Measurements from ENCODE around the gene CDK15.

The CDK15 gene

GRCh38 chr2:201915446-201915845, 109.1 kb downstream of the CDK15 start:
- DNase-seq: no peak

GRCh38 chr2:201916565-201916964, 110.2 kb downstream of the CDK15 start:
- DNase-seq: no peak

DNA sequence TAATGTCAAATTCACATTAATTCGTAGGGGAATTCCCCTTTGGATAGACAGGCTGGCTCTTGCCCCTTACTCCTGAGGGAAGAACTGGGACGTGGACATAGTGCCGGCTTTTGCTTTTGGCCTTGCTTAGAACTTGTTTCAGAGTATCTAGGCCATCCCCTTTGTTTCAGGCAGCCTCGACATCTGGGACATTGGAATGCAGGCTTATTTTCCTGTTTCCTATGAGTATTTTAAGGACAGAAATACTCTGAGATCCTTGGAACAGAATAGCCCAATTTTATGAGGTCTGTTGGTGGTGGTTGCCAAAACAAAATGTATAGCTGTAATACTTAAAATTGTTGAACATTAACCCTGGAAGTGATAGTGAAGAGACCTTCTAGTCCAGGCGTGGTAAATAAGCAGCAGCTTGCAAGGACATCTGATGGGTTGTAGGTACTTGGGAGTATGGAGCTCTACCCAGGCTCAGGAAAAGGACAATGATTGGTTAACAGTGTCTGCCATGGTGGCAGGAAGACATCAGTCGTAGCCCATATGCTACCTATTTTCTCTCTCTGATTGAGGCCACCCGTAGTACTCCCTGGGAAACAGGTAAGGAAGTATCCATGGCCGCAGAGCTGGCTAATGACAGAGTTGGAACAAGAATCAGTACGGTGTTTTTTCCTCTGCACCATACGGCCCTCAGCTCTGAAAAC, 112.4 kb downstream of the CDK15 start:
- DNase-seq: no peak

- DNase-seq: no peak
These were observed 112.9 kb downstream of the CDK15 start for GRCh38 chr2:201919308-201919634.

- no peak for DNase-seq
These were observed 117.3 kb downstream of the CDK15 start for GRCh38 chr2:201923436-201924328.

GRCh38 chr2:201924453-201924852, 118.1 kb downstream of the CDK15 start:
- DNase-seq: no peak

- no peak for DNase-seq
These were observed 118.7 kb downstream of the CDK15 start for GRCh38 chr2:201925056-201925455.

- DNase-seq: no peak
These were observed 119.7 kb downstream of the CDK15 start for GRCh38 chr2:201926067-201926466.

DNA sequence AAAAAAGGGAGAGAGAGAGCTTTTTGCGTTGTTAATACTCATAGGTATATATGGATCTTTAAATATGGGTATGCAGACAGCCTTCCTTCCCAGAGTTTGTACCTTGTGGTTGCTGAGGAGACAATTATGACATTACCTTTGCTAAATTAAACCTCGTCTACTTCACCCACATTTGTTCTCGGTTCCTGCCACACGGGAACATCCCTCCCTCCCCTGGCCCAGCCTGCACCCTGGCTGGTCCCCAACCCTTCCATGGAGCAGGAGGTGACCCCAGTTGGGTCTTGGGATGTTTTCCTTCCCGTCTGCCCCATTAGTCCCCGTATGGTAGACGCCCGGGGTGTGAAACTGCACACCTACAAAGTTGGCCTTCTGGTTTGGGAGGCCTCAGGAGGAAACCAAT, 122.0 kb downstream of the CDK15 start:
- DNase-seq: no peak

- no peak for DNase-seq
These were observed 123.1 kb downstream of the CDK15 start for GRCh38 chr2:201929281-201930026.

GRCh38 chr2:201930043-201930442, 123.7 kb downstream of the CDK15 start:
- no peak for DNase-seq

- no peak for DNase-seq
These were observed 124.5 kb downstream of the CDK15 start for GRCh38 chr2:201930831-201931230.

DNA sequence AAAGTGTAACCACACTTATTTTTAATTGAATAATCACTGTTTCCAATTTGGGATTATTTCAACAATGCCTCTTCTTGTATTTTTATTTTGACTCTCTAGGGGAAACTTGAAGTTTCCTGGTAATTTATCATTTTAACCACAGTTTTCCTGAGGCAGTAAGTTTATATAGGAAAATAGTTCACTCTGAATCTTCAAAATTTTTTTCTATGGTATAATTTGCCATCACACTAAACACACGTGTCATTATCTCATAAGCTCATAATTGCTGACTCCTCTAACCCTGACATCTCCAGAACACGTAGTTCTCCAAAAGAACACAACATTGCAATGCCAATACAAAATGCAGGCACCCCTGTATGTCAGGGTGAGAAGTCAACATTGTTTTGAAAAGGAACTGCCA, 125.1 kb downstream of the CDK15 start:
- DNase-seq: no peak

DNA sequence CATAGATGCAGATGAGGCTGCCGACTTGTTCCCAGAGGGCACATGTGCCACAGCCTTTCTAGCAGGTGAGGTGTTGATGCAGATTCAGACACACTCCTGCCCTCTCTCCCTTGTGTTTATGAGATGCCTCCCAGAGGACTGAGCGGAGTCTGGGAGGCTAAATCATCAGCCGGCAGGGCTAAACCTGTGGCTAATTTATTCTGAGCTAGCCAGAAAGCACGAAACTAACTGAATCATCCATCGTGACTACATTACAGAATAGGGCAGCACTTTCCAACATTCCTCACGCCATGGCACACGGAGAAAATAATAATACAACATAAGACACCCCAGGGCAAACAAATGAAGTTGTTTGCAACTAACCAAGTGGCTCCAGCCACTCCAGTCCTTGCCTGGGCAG, 125.6 kb downstream of the CDK15 start:
- no peak for DNase-seq

- DNase-seq: no peak
These were observed 126.2 kb downstream of the CDK15 start for GRCh38 chr2:201932511-201932910.

DNA sequence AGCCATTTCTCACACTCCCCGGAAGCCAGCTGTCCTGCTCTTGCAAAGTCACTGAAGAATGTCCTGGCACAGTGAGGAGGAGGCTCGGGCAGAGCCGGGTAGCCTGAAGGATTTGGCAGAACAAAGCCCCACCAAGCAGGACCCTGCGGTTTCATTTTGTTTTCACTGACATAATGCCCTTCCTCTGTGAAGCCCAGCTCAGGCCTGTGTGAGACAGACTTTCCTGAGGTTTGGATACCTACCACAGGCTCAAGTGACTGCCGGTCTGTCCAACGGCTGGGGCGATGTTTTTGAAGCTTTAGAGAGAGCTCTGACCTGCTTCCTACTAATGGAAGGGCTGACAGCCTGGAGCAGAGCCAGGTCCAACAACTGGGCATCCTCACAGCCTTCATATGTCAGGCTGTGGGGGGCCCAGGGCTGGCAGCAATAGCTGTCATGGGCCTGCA, 127.5 kb downstream of the CDK15 start:
- no peak for DNase-seq

DNA sequence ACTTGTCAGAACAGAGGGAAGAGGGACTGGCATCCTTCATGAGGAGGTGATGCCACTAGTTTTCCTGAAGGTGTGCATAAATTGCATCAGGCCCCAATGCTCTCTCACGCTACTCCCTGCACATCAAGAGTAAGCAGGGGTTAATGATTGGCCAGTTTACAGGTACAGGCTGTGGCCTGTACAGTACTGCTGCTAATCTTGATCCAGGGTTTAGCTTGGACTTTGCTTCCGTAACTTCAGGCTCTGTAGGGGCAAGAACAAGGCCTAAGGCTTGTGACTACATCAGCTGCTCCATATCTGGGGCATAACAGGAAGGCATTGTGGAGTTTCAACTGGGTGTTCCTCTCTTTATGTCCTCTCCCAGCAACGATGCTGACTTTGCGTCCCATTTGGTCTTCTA, 130.5 kb downstream of the CDK15 start:
- DNase-seq: no peak

DNA sequence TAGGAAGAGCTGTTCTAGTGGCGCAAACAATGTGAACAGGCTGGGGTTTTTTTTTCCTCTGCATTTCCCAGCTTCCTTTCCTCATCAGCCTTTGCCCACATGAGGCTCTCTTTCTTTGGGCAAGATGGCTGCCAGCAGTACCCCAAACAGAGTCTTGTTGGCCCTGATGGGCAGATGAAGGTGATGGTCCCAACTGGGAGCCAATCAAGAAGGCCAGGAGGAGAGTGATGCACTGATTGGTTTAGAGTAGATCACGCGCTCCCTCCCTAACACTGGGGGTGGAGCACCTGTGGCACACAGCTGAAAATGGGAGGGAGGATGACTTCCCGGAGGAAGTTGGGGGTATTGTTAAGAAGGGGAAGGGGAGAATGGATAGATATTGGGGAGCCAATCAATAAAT, 131.0 kb downstream of the CDK15 start:
- DNase-seq: no peak

GRCh38 chr2:201938156-201938775, 131.9 kb downstream of the CDK15 start:
- DNase-seq: no peak

DNA sequence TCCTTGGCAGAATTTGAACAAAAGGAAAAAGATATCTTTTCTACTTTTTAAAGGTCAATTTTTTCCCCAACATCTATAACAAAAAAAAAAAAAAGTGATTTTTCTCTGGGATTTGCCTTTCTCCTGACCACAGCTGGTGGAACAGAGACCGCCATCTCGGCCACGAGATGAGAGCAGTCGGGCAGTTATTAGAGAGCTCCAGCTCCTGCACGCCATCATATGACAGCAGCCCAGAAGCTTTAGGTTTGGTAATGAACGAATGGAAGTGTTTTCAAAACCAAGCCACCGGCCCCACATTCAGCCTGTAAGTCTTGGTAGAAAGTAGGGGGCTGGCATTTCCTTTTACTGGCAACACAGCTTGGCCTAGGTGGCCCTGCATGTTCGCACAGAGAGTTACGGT, 132.4 kb downstream of the CDK15 start:
- DNase-seq: no peak

DNA sequence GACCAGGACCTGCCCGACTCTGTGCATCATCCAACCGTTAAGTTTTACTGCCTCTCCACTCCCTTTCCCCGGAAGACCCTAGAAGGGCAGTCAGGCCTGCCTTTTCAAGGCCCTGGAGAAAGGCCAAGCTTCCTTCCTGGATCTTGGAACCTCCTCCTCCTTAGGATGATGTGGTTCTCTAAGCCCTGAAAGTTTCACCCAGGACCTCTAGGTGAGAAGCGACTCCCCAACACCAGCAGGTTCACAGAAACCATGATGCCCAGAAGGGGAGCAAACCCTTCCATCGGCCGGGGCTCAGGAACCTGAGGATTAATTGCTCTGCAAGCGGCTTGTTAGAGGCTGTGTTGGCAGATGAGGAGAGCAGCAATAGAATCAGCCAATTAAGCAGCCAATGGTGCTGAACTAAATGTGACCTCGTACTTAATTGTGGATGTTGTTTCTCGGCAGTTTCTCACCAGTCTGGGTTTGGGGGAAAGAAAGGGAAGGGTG, 133.2 kb downstream of the CDK15 start:
- DNase-seq: no peak

DNA sequence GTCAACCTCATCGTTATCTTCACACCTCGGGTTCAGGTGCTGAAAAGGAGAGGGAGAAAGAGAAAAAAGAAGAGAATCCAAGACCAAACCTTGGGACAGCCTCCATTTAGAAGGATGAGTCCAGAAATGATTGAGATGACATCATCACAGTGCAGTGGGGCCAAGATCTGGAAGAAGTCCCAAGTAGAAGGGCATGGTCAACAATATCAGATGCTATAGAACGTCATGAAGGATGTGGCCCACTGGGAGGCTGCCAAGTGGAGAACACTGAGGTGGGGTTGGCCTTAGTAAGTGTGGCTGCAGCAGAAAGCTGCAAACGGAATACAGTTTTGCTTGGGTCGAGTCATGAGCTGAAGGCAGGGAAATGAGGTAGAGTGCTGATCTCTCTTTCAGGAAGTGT, 136.2 kb downstream of the CDK15 start:
- no peak for DNase-seq

All from activated CD4-positive, alpha-beta T cell treated with anti-CD3 and anti-CD28 coated beads, Interleukin-2, Interleukin-6, amounts not matched to agents 100 ng/mL and 50 ng/mL, durations not matched to agents 16 hours and 8 hours (primary cell).